ENCODE data around the gene CNTFR. TPM values are rescaled to one million over a fixed set of nuclear protein-coding genes. Genes with fewer than 3 reads are reported as not detected.

Gene CNTFR
- total RNA-seq, 1 experiment from 2014 or later = 2.7 TPM

DNA sequence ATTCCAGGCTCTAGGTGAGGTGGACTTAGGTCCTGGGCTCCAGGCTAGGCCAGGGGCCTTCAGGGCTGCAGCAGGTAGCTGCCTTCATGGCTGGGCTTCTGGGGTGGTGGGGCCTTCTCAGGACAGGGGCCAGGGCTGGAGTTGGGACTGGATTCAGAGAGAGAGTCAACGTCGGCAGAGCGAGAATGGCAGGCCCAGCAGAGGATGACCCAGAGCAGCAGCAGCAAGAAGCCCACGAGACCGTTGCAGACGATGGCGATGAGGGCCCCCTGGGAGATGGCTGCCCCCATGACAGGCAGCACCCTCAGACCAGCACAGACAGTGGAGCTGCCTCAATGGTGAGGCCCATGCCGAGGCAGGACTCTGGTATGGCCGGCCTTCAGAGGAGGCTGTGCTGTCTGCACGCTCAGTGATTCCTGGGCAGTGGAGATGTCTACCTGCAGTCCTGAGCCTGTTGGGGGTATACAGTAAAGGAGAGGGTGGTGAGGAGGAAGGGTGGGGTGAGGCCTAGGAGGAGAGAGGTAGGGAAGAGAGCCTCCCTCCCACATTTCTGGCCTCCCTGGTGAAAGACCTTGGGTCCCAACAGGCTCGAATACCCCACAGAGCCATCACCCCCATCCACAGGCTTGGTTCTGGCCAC, 68.0 kb downstream of the CNTFR start:
- no peak overlapping the region for H3K4me3 ChIP-seq (ENCODE audit: low read depth in 2 of 2, low read length in 2 of 2)
- in situ Hi-C loops (cut with HindIII; ENCODE audit: low pct_unique_long_range_greater_than_20kb, low sequenced_read_pairs) (no loop called here), intact Hi-C loops (cut with micrococcal nuclease; ENCODE audit: unreplicated experiment) (no loop called here)
- ATAC-seq = no peak
- peaks cover 2% of the 10 kb centered on the region for H3K27me3 ChIP-seq (ENCODE audit: control insufficient read depth, insufficient read depth, low read length)
- H3K36me3 ChIP-seq (ENCODE audit: control insufficient read depth, insufficient read depth, low read length) = no peaks in the 10 kb centered on the region
- no TSS peak for BruUV-seq (replicated peaks)
- CTCF ChIA-PET = no interaction called here
- no peak overlapping the region for H3K27ac ChIP-seq (ENCODE audit: low read length)
- TF ChIP-seq SIN3A (IDR thresholded peaks at IDR 0.05; ENCODE audit: borderline replicate concordance, insufficient read depth, low read depth, low read length) = no peak
- TF ChIP-seq, protein P1, sequence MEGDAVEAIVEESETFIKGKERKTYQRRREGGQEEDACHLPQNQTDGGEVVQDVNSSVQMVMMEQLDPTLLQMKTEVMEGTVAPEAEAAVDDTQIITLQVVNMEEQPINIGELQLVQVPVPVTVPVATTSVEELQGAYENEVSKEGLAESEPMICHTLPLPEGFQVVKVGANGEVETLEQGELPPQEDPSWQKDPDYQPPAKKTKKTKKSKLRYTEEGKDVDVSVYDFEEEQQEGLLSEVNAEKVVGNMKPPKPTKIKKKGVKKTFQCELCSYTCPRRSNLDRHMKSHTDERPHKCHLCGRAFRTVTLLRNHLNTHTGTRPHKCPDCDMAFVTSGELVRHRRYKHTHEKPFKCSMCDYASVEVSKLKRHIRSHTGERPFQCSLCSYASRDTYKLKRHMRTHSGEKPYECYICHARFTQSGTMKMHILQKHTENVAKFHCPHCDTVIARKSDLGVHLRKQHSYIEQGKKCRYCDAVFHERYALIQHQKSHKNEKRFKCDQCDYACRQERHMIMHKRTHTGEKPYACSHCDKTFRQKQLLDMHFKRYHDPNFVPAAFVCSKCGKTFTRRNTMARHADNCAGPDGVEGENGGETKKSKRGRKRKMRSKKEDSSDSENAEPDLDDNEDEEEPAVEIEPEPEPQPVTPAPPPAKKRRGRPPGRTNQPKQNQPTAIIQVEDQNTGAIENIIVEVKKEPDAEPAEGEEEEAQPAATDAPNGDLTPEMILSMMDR (IDR thresholded peaks at IDR 0.05) = no peak
- no peak for TF ChIP-seq POLR2AphosphoS5 (IDR thresholded peaks at IDR 0.05; ENCODE audit: low read depth, low read length)
- TF ChIP-seq TCF7L2 (IDR thresholded peaks at IDR 0.05; ENCODE audit: low read depth, low read length) = no peak
- TF ChIP-seq REST (IDR thresholded peaks at IDR 0.05; ENCODE audit: insufficient read depth in 1 of 2, low read depth in 2 of 2, low read length in 1 of 2) = no peak
- POLR2A ChIA-PET = no interaction called here
- peaks cover 4% of the 10 kb centered on the region; the same call in 1 of the 2 replicates for H3K4me1 ChIP-seq (ENCODE audit: control insufficient read depth, insufficient read depth, low read length)
- no peaks in the 10 kb centered on the region for H3K9me3 ChIP-seq (ENCODE audit: control insufficient read depth, insufficient read depth, low read depth, low read length)
- no peak for DNase-seq (ENCODE audit: low read depth, low spot score)

DNA sequence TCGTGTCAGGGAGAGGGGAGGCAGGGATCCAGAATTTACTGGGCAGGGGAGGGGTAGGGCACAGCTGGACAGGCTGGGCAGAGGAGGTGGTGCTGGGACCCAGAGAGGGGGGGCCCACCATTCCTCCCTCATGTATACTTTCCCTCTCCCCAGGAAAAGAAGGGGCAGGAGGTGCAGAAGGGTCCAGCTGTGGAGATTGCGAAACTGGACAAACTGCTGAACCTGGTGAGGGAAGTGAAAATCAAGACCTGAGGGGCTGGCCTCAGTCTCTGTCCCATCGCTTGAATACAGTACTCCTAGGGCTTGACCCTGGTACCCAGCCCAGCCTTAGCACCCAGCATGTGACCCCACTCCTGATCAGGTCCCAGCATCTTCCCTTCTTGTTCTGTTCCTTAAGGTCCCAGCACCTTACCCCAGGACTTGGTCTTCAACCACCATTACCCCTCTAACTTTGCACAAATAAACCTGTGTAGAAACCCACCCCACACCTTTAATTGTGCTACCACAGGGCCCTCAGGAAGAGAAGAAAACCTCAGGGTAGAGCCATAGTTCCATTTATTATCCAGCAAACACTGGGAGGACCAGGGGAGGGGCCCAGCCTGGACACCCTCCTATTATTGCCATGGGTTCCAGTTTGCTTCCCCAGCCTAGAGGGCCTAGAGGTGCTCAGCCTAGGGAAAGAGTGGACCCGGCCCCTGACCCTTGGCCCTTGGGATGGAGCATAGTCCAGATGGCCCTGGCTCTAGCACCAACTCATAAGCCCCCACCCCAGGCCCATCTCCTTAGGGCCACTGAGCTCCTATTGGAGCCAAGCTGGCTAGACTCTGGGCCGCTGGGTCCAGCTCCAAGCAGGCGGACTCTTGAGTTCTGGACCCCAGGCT, 68.8 kb downstream of the CNTFR start:
- ATAC-seq (no peak), DNase-seq (ENCODE audit: low read depth, low spot score) (no peak)
- CTCF ChIA-PET = no interaction called here
- Histone ChIP-seq H3K27me3 (ENCODE audit: control insufficient read depth, insufficient read depth, low read length) (peaks cover 2% of the 10 kb centered on the region), H3K9me3 (ENCODE audit: control insufficient read depth, insufficient read depth, low read depth, low read length) (no peaks in the 10 kb centered on the region), H3K4me3 (ENCODE audit: low read depth in 2 of 2, low read length in 2 of 2) (no peak overlapping the region), H3K27ac (ENCODE audit: low read length) (no peak overlapping the region), H3K36me3 (ENCODE audit: control insufficient read depth, insufficient read depth, low read length) (no peaks in the 10 kb centered on the region), H3K4me1 (ENCODE audit: control insufficient read depth, insufficient read depth, low read length) (peaks cover 4% of the 10 kb centered on the region; the same call in 1 of the 2 replicates)
- intact Hi-C loops (cut with micrococcal nuclease; ENCODE audit: unreplicated experiment) = no loop called here
- in situ Hi-C loops (cut with HindIII; ENCODE audit: low pct_unique_long_range_greater_than_20kb, low sequenced_read_pairs) = no loop called here
- POLR2A ChIA-PET = no interaction called here
- BruUV-seq (replicated peaks) = no TSS peak
- TF ChIP-seq REST (IDR thresholded peaks at IDR 0.05; ENCODE audit: insufficient read depth in 1 of 2, low read depth in 2 of 2, low read length in 1 of 2) = no peak
- no peak for TF ChIP-seq SIN3A (IDR thresholded peaks at IDR 0.05; ENCODE audit: borderline replicate concordance, insufficient read depth, low read depth, low read length)
- TF ChIP-seq TCF7L2 (IDR thresholded peaks at IDR 0.05; ENCODE audit: low read depth, low read length) = no peak
- TF ChIP-seq POLR2AphosphoS5 (IDR thresholded peaks at IDR 0.05; ENCODE audit: low read depth, low read length) = no peak
- TF ChIP-seq, protein P1 (IDR thresholded peaks at IDR 0.05) = no peak
